HG02571 (cell line): Measurements from ENCODE around the gene SELENOI.

Experiments used
- ATAC-seq: cut with Tn5 transposase; IDR thresholded peaks from one replicate; pipeline ENCODE4 v1.9.1; 2021; ENCODE audit warnings: mild to moderate bottlenecking, moderate library complexity; ENCODE audit not compliant: unreplicated experiment

Gene SELENOI

GRCh38 chr2:26401739-26402541 is 56.0 kb downstream of the SELENOI start, which contains the start of gene DRC1:
DRC1 (plus strand) TSS chr2:26401920; CDS start chr2:26401990, 70 bp downstream.
- ATAC-seq: no peak

GRCh38 chr2:26407526-26407925 is 61.6 kb downstream of the SELENOI start:
- ATAC-seq: no peak

GRCh38 chr2:26409785-26410184 is 63.8 kb downstream of the SELENOI start:
- no peak for ATAC-seq

GRCh38 chr2:26410764-26411243 is 64.9 kb downstream of the SELENOI start:
- ATAC-seq: no peak

- no peak for ATAC-seq
These were observed 65.5 kb downstream of the SELENOI start for GRCh38 chr2:26411419-26411818.

- ATAC-seq: no peak
These were observed 66.2 kb downstream of the SELENOI start for GRCh38 chr2:26412091-26412673.

GRCh38 chr2:26414311-26414710 is 68.4 kb downstream of the SELENOI start:
- no peak for ATAC-seq

- no peak for ATAC-seq
These were observed 76.0 kb downstream of the SELENOI start for GRCh38 chr2:26421961-26422360.

- ATAC-seq: no peak
These were observed 77.1 kb downstream of the SELENOI start for GRCh38 chr2:26422947-26423629.

GRCh38 chr2:26423750-26424149 is 77.8 kb downstream of the SELENOI start:
- ATAC-seq: no peak

- ATAC-seq: no peak
These were observed 78.3 kb downstream of the SELENOI start for GRCh38 chr2:26424221-26424620.

GRCh38 chr2:26428846-26429245 is 82.9 kb downstream of the SELENOI start:
- ATAC-seq: no peak

GRCh38 chr2:26429779-26430578 is 84.0 kb downstream of the SELENOI start:
- ATAC-seq: no peak

GRCh38 chr2:26430826-26431225 is 84.9 kb downstream of the SELENOI start:
- no peak for ATAC-seq

- no peak for ATAC-seq
These were observed 86.4 kb downstream of the SELENOI start for GRCh38 chr2:26432363-26432762.

- ATAC-seq: no peak
These were observed 86.9 kb downstream of the SELENOI start for GRCh38 chr2:26432859-26433258.

GRCh38 chr2:26435106-26435505 is 89.2 kb downstream of the SELENOI start:
- no peak for ATAC-seq

- no peak for ATAC-seq
These were observed 92.6 kb downstream of the SELENOI start for GRCh38 chr2:26438526-26438925.

- ATAC-seq: no peak
These were observed 93.0 kb downstream of the SELENOI start for GRCh38 chr2:26438926-26439325.

- no peak for ATAC-seq
These were observed 96.4 kb downstream of the SELENOI start for GRCh38 chr2:26442301-26442700.

GRCh38 chr2:26442707-26443106 is 96.8 kb downstream of the SELENOI start:
- no peak for ATAC-seq
